Measurements from ENCODE around the gene CCT5. TPM values are rescaled to one million over a fixed set of nuclear protein-coding genes. Genes with fewer than 3 reads are reported as not detected.

Gene CCT5
- total RNA-seq, 1 donor from 2014 or later = 223 TPM

DNA sequence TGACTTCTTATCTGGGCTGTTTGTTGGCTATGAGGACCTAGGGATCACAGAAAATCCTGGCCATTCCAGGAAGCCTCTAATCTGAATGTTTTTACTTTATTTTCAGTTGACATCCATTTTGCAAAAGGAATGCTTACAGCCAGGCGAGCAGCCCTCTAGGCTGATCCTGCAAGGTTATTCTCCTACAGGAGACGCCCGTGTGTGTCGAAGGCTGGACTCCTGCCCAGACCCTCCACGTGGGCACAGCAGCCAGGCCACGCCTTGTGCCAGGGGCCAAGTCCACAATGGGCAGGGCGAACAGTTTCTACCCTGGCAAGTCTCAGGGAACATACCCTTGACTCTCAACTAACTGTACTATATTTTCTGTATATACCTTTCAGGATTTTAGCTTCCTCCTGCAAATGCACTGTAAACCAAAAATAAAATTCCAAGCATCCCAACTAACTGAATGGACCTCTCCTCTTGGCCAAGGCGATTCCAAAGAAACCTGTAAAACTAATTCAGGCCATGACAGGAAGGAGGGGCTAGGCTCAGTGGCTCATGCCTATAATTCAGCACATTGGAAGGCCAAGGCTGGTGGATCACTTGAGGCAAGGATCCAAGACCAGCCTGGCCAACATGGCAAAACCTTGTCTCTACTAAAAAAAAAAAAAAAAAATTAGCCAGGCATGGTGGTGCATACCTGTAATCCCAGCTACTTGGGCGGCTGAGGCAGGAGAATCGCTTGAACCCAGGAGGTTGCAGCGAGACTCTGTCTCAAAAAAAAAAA is 51.9 kb downstream of the CCT5 start:
- H3K4me1 Mint-ChIP-seq (ENCODE audit: low read depth) = peaks cover 21% of the 10 kb centered on the region
- no peak overlapping the region for H3K4me3 Mint-ChIP-seq (ENCODE audit: low read depth)
- H3K36me3 Mint-ChIP-seq (ENCODE audit: insufficient read depth) = peaks cover 5% of the 10 kb centered on the region
- peaks cover 8% of the 10 kb centered on the region for H3K9me3 Mint-ChIP-seq (ENCODE audit: low read depth)
- no peak for DNase-seq (ENCODE audit: low spot score, unreplicated experiment)
- TF ChIP-seq, protein P1, sequence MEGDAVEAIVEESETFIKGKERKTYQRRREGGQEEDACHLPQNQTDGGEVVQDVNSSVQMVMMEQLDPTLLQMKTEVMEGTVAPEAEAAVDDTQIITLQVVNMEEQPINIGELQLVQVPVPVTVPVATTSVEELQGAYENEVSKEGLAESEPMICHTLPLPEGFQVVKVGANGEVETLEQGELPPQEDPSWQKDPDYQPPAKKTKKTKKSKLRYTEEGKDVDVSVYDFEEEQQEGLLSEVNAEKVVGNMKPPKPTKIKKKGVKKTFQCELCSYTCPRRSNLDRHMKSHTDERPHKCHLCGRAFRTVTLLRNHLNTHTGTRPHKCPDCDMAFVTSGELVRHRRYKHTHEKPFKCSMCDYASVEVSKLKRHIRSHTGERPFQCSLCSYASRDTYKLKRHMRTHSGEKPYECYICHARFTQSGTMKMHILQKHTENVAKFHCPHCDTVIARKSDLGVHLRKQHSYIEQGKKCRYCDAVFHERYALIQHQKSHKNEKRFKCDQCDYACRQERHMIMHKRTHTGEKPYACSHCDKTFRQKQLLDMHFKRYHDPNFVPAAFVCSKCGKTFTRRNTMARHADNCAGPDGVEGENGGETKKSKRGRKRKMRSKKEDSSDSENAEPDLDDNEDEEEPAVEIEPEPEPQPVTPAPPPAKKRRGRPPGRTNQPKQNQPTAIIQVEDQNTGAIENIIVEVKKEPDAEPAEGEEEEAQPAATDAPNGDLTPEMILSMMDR (IDR thresholded peaks at IDR 0.05; ENCODE audit: unreplicated experiment) = no peak
- no peak overlapping the region for H3K27ac Mint-ChIP-seq
- H3K27me3 Mint-ChIP-seq = peaks cover 3% of the 10 kb centered on the region

DNA sequence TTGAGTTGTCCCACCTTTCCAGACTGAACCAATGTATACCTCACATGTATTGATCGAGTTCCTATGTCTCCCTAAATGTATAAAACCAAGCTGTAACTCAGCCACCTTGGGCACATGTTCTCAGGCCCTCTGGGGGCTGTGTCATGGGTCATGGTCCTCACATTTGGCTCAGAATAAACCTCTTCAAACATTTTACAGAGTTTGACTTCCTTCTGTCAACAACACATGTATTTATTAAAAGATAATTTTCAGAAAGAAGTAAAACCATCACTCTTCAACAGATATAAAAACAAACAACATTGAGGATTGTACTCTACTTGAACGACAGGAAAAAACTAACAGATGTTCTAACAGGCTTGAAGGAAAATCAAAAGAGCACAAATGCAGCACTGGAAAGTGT is 53.1 kb downstream of the CCT5 start:
- Mint-ChIP-seq H3K27ac (no peak overlapping the region), H3K4me3 (ENCODE audit: low read depth) (no peak overlapping the region), H3K9me3 (ENCODE audit: low read depth) (peaks cover 8% of the 10 kb centered on the region), H3K27me3 (peaks cover 3% of the 10 kb centered on the region), H3K4me1 (ENCODE audit: low read depth) (peaks cover 18% of the 10 kb centered on the region), H3K36me3 (ENCODE audit: insufficient read depth) (peaks cover 5% of the 10 kb centered on the region)
- TF ChIP-seq, protein P1 (IDR thresholded peaks at IDR 0.05; ENCODE audit: unreplicated experiment) = no peak
- no peak for DNase-seq (ENCODE audit: low spot score, unreplicated experiment)

DNA sequence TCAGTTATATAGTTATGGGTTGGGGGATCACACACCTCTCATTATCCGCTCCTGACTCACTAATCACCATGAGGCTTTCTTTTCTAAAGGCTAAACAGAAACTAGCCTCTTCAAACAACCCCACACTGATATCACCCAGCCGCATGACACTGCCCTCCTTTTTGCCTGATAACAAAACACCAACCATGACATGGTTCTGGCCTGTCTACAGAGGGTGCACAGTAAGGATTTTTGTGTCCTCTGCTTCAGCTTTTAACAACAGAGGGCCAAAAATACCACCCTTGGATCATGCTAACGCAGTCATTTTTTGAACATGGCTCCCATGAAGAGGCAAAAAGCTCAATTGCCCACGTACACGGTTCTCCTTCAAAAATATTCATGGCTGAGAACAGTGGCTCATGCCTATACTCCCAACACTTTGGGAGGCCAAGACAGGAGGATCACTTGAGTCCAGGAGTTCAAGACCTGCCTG is 53.7 kb downstream of the CCT5 start:
- Mint-ChIP-seq H3K27me3 (peaks cover 5% of the 10 kb centered on the region), H3K36me3 (ENCODE audit: insufficient read depth) (peaks cover 5% of the 10 kb centered on the region), H3K4me3 (ENCODE audit: low read depth) (no peak overlapping the region), H3K9me3 (ENCODE audit: low read depth) (peaks cover 8% of the 10 kb centered on the region), H3K27ac (no peak overlapping the region), H3K4me1 (ENCODE audit: low read depth) (peaks cover 18% of the 10 kb centered on the region)
- TF ChIP-seq, protein P1 (IDR thresholded peaks at IDR 0.05; ENCODE audit: unreplicated experiment) = no peak
- no peak for DNase-seq (ENCODE audit: low spot score, unreplicated experiment)

DNA sequence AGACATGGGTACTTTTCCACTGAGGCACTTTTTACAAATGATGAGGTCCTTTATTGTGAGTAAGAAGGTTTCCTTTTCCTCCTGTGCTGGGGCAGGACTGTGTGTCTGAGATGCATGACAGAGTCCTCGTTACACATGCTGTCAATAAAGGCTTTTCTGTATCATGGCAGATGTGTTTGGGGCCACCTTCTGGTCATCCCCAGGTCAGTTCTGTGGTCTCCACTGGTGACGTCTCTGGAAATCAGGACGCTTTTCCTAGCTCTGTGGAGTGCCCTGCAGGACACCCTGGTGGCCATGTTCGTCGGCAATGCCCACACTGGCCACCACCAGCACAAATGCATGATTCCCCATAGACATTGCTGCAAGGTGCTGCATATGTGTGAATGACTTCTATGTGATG is 54.9 kb downstream of the CCT5 start:
- Mint-ChIP-seq H3K36me3 (ENCODE audit: insufficient read depth) (peaks cover 5% of the 10 kb centered on the region), H3K4me3 (ENCODE audit: low read depth) (no peak overlapping the region), H3K9me3 (ENCODE audit: low read depth) (peaks cover 8% of the 10 kb centered on the region)

DNA sequence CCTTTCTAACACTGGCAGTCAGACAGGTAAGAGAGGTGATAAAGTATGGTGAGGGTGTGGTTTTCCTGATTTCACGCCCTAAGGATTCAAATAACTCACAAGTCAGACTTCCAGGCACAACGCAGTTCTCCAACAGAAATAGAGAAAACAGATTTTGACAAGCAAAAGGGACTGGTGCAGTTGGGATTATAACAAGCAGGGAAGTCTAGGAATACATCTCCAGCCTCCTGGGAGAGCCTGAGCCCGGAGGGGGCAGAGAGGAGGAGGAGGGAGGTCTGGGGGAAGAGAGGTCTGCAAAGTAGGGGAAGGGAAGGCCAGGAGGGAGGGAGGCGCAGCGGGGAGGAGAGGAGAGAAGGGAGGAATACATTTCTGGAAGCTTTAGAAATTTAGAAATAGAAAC is 56.0 kb downstream of the CCT5 start:
- no peak for DNase-seq (ENCODE audit: low spot score, unreplicated experiment)
- H3K36me3 Mint-ChIP-seq (ENCODE audit: insufficient read depth) = peaks cover 5% of the 10 kb centered on the region
- H3K4me3 Mint-ChIP-seq (ENCODE audit: low read depth) = peak overlapping the region; percentile 9
- H3K27me3 Mint-ChIP-seq = peaks cover 5% of the 10 kb centered on the region
- H3K27ac Mint-ChIP-seq = no peak overlapping the region
- H3K4me1 Mint-ChIP-seq (ENCODE audit: low read depth) = peaks cover 19% of the 10 kb centered on the region
- peaks cover 8% of the 10 kb centered on the region for H3K9me3 Mint-ChIP-seq (ENCODE audit: low read depth)
- TF ChIP-seq, protein P1 (IDR thresholded peaks at IDR 0.05; ENCODE audit: unreplicated experiment) = no peak

More for the DNA sequence above, 54.9 kb downstream of the CCT5 start:
- peaks cover 18% of the 10 kb centered on the region for H3K4me1 Mint-ChIP-seq (ENCODE audit: low read depth)
- peaks cover 5% of the 10 kb centered on the region for H3K27me3 Mint-ChIP-seq
- TF ChIP-seq, protein P1 (IDR thresholded peaks at IDR 0.05; ENCODE audit: unreplicated experiment) = no peak
- H3K27ac Mint-ChIP-seq = no peak overlapping the region
- DNase-seq (ENCODE audit: low spot score, unreplicated experiment) = no peak

Data from progenitor cell of endocrine pancreas (in vitro differentiated cells).